ENCODE data around the gene MED25.

DNA sequence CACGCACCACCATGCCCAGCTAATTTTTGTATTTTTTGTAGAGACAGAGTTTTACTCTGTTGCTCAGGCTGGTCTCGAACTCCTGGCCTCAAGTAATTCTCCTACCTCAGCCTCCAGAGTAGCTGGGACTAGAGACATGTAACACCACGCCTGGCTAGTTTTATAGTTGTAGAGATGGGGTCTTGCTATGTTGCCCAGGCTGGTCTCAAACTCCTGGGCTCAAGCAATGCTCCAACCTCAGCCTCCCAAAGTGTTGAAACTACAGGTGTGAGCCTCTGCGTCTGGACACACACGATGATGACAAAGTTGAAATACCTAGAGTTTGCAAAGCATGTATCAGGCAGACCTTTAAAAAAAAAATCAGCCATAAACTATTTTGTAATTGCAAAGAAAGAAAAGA lies 28.3 kb downstream of the MED25 start:
- TF ChIP-seq, protein P1, sequence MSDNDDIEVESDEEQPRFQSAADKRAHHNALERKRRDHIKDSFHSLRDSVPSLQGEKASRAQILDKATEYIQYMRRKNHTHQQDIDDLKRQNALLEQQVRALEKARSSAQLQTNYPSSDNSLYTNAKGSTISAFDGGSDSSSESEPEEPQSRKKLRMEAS (IDR thresholded peaks at IDR 0.05), result no peak
- no peak for TF ChIP-seq SIRT6 (IDR thresholded peaks at IDR 0.05; ENCODE audit: low read length)
- no peak for TF ChIP-seq TCF12 (IDR thresholded peaks at IDR 0.05; ENCODE audit: low read depth, low read length)
- TF ChIP-seq CTCF (IDR thresholded peaks at IDR 0.05; ENCODE audit: control extremely low read depth in 1 of 3, insufficient read depth in 1 of 3, low read depth in 1 of 3, low read length in 3 of 3), result no peak
- TF ChIP-seq ASH2L (IDR thresholded peaks at IDR 0.05; ENCODE audit: low read length), result no peak
- no peak for TF ChIP-seq SP1 (IDR thresholded peaks at IDR 0.05; ENCODE audit: low read depth, low read length)
- no peak for TF ChIP-seq SP4 (IDR thresholded peaks at IDR 0.05; ENCODE audit: low read length)
- no peak for TF ChIP-seq JUN (IDR thresholded peaks at IDR 0.05; ENCODE audit: low read depth, low read length)
- no peak for TF ChIP-seq RBBP5 (IDR thresholded peaks at IDR 0.05; ENCODE audit: borderline replicate concordance, low read depth, low read length)
- TF ChIP-seq SIX5 (IDR thresholded peaks at IDR 0.05; ENCODE audit: low read depth, low read length), result no peak
- no peak for TF ChIP-seq EGR1 (IDR thresholded peaks at IDR 0.05; ENCODE audit: borderline replicate concordance, low read depth, low read length)
- no peak for TF ChIP-seq POLR2A (IDR thresholded peaks at IDR 0.05; ENCODE audit: control extremely low read depth in 1 of 2, low read depth in 2 of 2, low read length in 2 of 2)
- no peak for TF ChIP-seq CEBPB (IDR thresholded peaks at IDR 0.05; ENCODE audit: low read depth, low read length)
